ENCODE results near the gene SERPINA9. TPM values are rescaled to one million over a fixed set of nuclear protein-coding genes. Genes with fewer than 3 reads are reported as not detected.
A peak's percentile ranks its signal among the peaks of the same experiment; 100 is the strongest.
"Not testable (repeated sequence)": the region's sequence is repeated elsewhere in the genome, so short reads cannot be mapped to it uniquely, and the experiment has no call there.

SERPINA9 gene
- total RNA-seq, 2 donors from 2014 or later: not detected

DNA sequence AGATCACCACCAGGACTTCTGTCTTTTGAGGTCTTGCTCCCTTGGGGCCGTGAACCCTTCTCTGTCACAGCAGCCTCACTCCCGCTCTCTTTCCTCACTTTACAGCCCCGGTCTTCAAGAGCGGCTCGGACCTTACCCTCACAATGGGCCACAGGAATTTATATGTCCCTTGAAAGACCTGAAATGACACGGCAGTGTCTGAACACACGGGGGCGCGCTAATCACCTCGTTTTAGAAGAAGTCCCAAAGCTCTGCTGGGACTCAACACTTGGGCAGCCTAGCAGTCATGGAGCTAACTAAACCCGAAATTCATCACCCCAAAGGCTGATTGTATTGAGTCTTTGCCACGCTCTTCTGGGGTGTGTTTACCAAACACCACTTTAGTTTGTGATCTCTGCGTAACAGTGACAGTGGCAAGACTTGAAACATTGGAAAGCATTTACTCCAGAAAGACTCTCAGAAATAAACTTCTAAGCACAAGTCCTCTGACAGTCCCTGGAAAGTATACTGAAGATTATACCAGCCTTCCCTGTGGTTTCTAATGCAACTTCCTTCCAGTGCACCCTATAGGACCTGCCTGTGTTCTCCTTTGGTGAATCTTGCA, 52.4 kb downstream of the SERPINA9 start:
- H3K27ac ChIP-seq: no peak overlapping the region
- intact Hi-C loops (cut with DNase I): loop anchor here (10.0 kb wide), 1 partner anchor 261 kb away; no protein-coding TSS in a partner anchor
- peak; percentile 68 for DNase-seq

GRCh38 chr14:94421316-94421715, 54.7 kb downstream of the SERPINA9 start:
- no peak for DNase-seq
- Histone ChIP-seq H3K9ac (ENCODE audit: low read depth in 2 of 2, low read length in 2 of 2) (no peak overlapping the region), H3K4me1 (no peaks in the 10 kb centered on the region), H3K27me3 (peaks cover 3% of the 10 kb centered on the region), H3K4me3 (no peak overlapping the region), H3K36me3 (no peaks in the 10 kb centered on the region), H3K9me3 (no peaks in the 10 kb centered on the region), H3K27ac (no peak overlapping the region)
- TF ChIP-seq, protein P1, sequence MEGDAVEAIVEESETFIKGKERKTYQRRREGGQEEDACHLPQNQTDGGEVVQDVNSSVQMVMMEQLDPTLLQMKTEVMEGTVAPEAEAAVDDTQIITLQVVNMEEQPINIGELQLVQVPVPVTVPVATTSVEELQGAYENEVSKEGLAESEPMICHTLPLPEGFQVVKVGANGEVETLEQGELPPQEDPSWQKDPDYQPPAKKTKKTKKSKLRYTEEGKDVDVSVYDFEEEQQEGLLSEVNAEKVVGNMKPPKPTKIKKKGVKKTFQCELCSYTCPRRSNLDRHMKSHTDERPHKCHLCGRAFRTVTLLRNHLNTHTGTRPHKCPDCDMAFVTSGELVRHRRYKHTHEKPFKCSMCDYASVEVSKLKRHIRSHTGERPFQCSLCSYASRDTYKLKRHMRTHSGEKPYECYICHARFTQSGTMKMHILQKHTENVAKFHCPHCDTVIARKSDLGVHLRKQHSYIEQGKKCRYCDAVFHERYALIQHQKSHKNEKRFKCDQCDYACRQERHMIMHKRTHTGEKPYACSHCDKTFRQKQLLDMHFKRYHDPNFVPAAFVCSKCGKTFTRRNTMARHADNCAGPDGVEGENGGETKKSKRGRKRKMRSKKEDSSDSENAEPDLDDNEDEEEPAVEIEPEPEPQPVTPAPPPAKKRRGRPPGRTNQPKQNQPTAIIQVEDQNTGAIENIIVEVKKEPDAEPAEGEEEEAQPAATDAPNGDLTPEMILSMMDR (IDR thresholded peaks at IDR 0.05): no peak
- intact Hi-C loops (cut with DNase I): loop anchor here (10.0 kb wide), 1 partner anchor 263 kb away; no protein-coding TSS in a partner anchor

More for the DNA sequence above, 52.4 kb downstream of the SERPINA9 start:
- Histone ChIP-seq H3K4me3 (no peak overlapping the region), H3K9ac (ENCODE audit: low read depth in 2 of 2, low read length in 2 of 2) (no peak overlapping the region), H3K36me3 (no peaks in the 10 kb centered on the region), H3K4me1 (no peaks in the 10 kb centered on the region), H3K9me3 (no peaks in the 10 kb centered on the region), H3K27me3 (peaks cover 3% of the 10 kb centered on the region)
- TF ChIP-seq, protein P1 (IDR thresholded peaks at IDR 0.05): peak; percentile 31

DNA sequence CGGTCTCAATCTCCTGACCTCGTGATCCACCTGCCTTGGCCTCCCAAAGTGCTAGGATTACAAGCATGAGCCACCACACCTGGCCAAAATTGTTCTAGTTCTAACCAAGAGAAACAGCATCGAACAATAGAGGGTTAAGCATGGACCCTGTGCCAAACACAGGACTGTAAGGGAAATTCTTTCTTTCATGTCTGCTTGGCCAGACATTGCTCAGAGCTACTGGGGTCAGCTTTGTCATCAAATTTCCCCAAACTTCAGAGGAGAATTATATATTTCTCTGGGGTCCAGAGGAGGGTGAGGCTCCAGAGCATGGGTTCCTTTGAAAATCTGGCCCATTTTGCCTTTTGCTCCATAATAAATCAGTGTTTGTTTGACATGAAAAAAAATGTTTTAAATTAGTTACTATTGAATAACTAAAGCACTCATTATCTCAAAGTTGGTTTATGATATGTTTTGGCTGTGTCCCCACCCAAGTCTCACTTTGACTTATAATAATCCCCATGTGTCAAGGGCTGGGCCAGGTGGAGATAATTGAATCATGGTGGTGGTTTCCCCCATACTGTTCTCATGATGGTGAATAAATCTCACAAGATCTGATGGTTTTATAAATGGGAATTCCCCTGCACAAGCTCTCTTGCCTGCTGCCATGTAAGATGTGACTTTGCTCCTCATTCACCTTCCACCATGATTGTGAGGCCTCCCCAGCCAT, 58.3 kb downstream of the SERPINA9 start:
- H3K4me3 ChIP-seq; intact Hi-C loops (cut with DNase I); H3K9me3 ChIP-seq; H3K4me1 ChIP-seq; H3K27ac ChIP-seq; DNase-seq; H3K9ac ChIP-seq (ENCODE audit: low read depth in 2 of 2, low read length in 2 of 2); H3K27me3 ChIP-seq; H3K36me3 ChIP-seq: not testable (repeated sequence)

Other genes starting within 250 kb of the SERPINA9 start
- under 1 TPM; 0.48 to 0.74 TPM for gene SERPINA10, start 182.9 kb downstream of the SERPINA9 start, total RNA-seq
- 1 to 10 TPM; 3.4 to 5.7 TPM for gene SERPINA6, start 152.9 kb downstream of the SERPINA9 start, total RNA-seq
- gene SERPINA2, start 109.5 kb downstream of the SERPINA9 start, total RNA-seq: not detected
- gene SERPINA1, start 87.6 kb downstream of the SERPINA9 start, total RNA-seq: 100 to 1,000 TPM; 153 to 278 TPM
- not detected for gene SERPINA11, start 23.4 kb downstream of the SERPINA9 start, total RNA-seq
- gene SERPINA12, start 33.3 kb upstream of the SERPINA9 start, total RNA-seq: not detected
- under 1 TPM in 1 of 2 donors, not detected in 1; 0.37 TPM for gene SERPINA4, start 85.2 kb upstream of the SERPINA9 start, total RNA-seq
- 1 to 10 TPM in 1 of 2 donors, under 1 TPM in 1; 0.61 to 2.9 TPM for gene SERPINA5, start 105.2 kb upstream of the SERPINA9 start, total RNA-seq
- gene SERPINA3, start 136.2 kb upstream of the SERPINA9 start, total RNA-seq: 10 to 100 TPM in 1 of 2 donors, 1 to 10 TPM in 1; 5.7 to 11.8 TPM